A673 (cell line): ENCODE measurements around the gene CELF1. TPM values are rescaled to one million over a fixed set of nuclear protein-coding genes. Genes with fewer than 3 reads are reported as not detected.

Source experiments
- BruUV-seq: library from RNA; stranded (reverse); fragments of 400-500 nt; replicated peaks from 2 replicates; lab custom pipeline; 2021; lab: Mats Ljungman, UMichigan
- CTCF ChIA-PET: fragments of 300-600 bp; sonication (Branson Sonifier 250); formaldehyde crosslinking; loops from one replicate; lab custom pipeline; 2022; ENCODE audit warnings: antibody characterized with exemption; lab: Charles Lee
- POLR2A ChIA-PET: fragments of 300-600 bp; sonication (Branson Sonifier 250); formaldehyde crosslinking; loops from one replicate; lab custom pipeline; 2022; ENCODE audit warnings: antibody characterized with exemption; ENCODE audit not compliant: low non-redundant PET; lab: Charles Lee
- DNase-seq: peaks from one replicate; pipeline ENCODE4 v3.0.0-alpha.2; 2015; ENCODE audit warnings: low spot score
- H3K27ac ChIP-seq: fragments of 200-600 bp; sonication (generic); 2 replicates; pipeline ENCODE4 v1.5.1; 2016; ENCODE audit warnings: mixed run types, low read depth, mild to moderate bottlenecking, mixed read lengths, antibody characterized with exemption, low read length; ENCODE audit not compliant: poor library complexity, severe bottlenecking
- H3K27me3 ChIP-seq: fragments of 200-600 bp; sonication (generic); replicated peaks from 2 replicates; pipeline ENCODE4 v1.6.1; 2017; ENCODE audit warnings: mixed run types, low read depth, mild to moderate bottlenecking, mixed read lengths, antibody characterized with exemption, low read length; ENCODE audit not compliant: insufficient read depth, poor library complexity
- H3K36me3 ChIP-seq: fragments of 200-600 bp; sonication (generic); 2 replicates; pipeline ENCODE4 v1.6.1; 2016; ENCODE audit warnings: mixed run types, mild to moderate bottlenecking, mixed read lengths, antibody characterized with exemption, low read length; ENCODE audit not compliant: insufficient read depth, poor library complexity, severe bottlenecking
- H3K4me1 ChIP-seq: fragments of 200-600 bp; sonication (generic); 2 replicates; pipeline ENCODE4 v1.6.1; 2017; ENCODE audit warnings: mixed run types, mild to moderate bottlenecking, mixed read lengths, antibody characterized with exemption, low read length; ENCODE audit not compliant: insufficient read depth, poor library complexity, severe bottlenecking
- H3K4me3 ChIP-seq: fragments of 200-600 bp; sonication (generic); 2 replicates; pipeline ENCODE4 v1.5.1; 2016; ENCODE audit warnings: low read depth, mixed run types, mild to moderate bottlenecking, mixed read lengths, low read length; ENCODE audit not compliant: poor library complexity, severe bottlenecking
- H3K9me3 ChIP-seq: fragments of 200-600 bp; sonication (generic); 2 replicates; pipeline ENCODE4 v1.6.1; 2016; ENCODE audit warnings: mixed run types, low read depth, mild to moderate bottlenecking, mixed read lengths, antibody characterized with exemption, low read length; ENCODE audit not compliant: poor library complexity, severe bottlenecking
- CTCF ChIP-seq: fragments of 300-800, 200-600 bp; sonication (generic); conservative IDR thresholded peaks from 2 replicates; pipeline ENCODE4 v1.5.1; 2017; ENCODE audit warnings: low read depth, mild to moderate bottlenecking, antibody characterized with exemption, low read length, moderate library complexity, mixed read lengths
- EZH2 ChIP-seq: fragments of 200-600 bp; sonication (generic); IDR thresholded peaks from 2 replicates; pipeline ENCODE4 v1.6.1; 2017; ENCODE audit warnings: borderline replicate concordance, low read depth, mild to moderate bottlenecking, mixed read lengths, antibody characterized with exemption, low read length; ENCODE audit not compliant: poor library complexity, severe bottlenecking
- intact Hi-C: fragments of 100-400 bp; cut with micrococcal nuclease; formaldehyde crosslinking; loops from one replicate; pipeline ENCODE4 v1.10.0; 2022; ENCODE audit not compliant: unreplicated experiment
- total RNA-seq: library from RNA; stranded (reverse); gene quantifications from 2 replicates; pipeline ENCODE4 v1.2.3, GENCODE V29; 2021

The CELF1 gene
- total RNA-seq, 1 experiment from 2014 or later, result 257 TPM

GRCh38 chr11:47418454-47419259 lies 134.3 kb downstream of the CELF1 start:
- H3K27me3 ChIP-seq, result no peaks in the 10 kb centered on the region
- H3K36me3 ChIP-seq, result peaks cover 97% of the 10 kb centered on the region
- TF ChIP-seq EZH2 (no peak), CTCF (no peak)
- peaks cover 14% of the 10 kb centered on the region for H3K4me1 ChIP-seq
- no peaks in the 10 kb centered on the region for H3K9me3 ChIP-seq
- intact Hi-C loops, result no loop called here
- CTCF ChIA-PET, result interaction anchor here (0.5 kb wide), 1 partner anchor 17 kb away, joined by 5 read pairs; no protein-coding TSS in a partner anchor
- no peak overlapping the region for H3K27ac ChIP-seq
- BruUV-seq, result no TSS peak
- DNase-seq, result no peak
- H3K4me3 ChIP-seq, result no peak overlapping the region
- POLR2A ChIA-PET, result no interaction called here

- H3K27ac ChIP-seq, result peak overlapping the region; percentile 35
- TF ChIP-seq EZH2, result no peak
- no peak for TF ChIP-seq CTCF
- H3K4me1 ChIP-seq, result peaks cover 14% of the 10 kb centered on the region
- DNase-seq, result no peak
- no TSS peak for BruUV-seq
- CTCF ChIA-PET, result no interaction called here
- no peak overlapping the region for H3K4me3 ChIP-seq
- H3K36me3 ChIP-seq, result peaks cover 92% of the 10 kb centered on the region
- POLR2A ChIA-PET, result interaction anchor here (0.7 kb wide), 1 partner anchor 101 kb away, joined by 3 read pairs; no protein-coding TSS in a partner anchor
- intact Hi-C loops, result no loop called here
- no peaks in the 10 kb centered on the region for H3K27me3 ChIP-seq
- H3K9me3 ChIP-seq, result no peaks in the 10 kb centered on the region
Measured at GRCh38 chr11:47417712-47418111, 135.2 kb downstream of the CELF1 start.

- TF ChIP-seq EZH2 (no peak), CTCF (no peak)
- Histone ChIP-seq H3K9me3 (no peaks in the 10 kb centered on the region), H3K36me3 (peaks cover 88% of the 10 kb centered on the region), H3K27me3 (no peaks in the 10 kb centered on the region), H3K4me3 (no peak overlapping the region), H3K27ac (peak overlapping the region; percentile 76), H3K4me1 (peaks cover 14% of the 10 kb centered on the region)
- ChIA-PET POLR2A (interaction anchor here (0.5 to 0.6 kb wide), 2 partner anchors 75 to 442 kb away, joined by 5 read pairs; no protein-coding TSS in a partner anchor), CTCF (interaction anchor here (0.5 kb wide), 1 partner anchor 38 kb away, joined by 4 read pairs; no protein-coding TSS in a partner anchor)
- intact Hi-C loops, result no loop called here
- no TSS peak for BruUV-seq
- peak; percentile 96 for DNase-seq
Measured at GRCh38 chr11:47415949-47416472, 136.9 kb downstream of the CELF1 start.

Other genes starting within 250 kb of the CELF1 start
- gene MYBPC3, start 200.4 kb downstream of the CELF1 start, total RNA-seq, result not detected in 2 replicates
- gene SPI1, start 174.6 kb downstream of the CELF1 start, total RNA-seq, result not detected in 2 replicates
- 53.3 and 64.2 TPM in 2 replicates for gene SLC39A13, start 144.5 kb downstream of the CELF1 start, total RNA-seq
- 665 and 701 TPM in 2 replicates for gene PSMC3, start 126.7 kb downstream of the CELF1 start, total RNA-seq
- gene RAPSN, start 104.0 kb downstream of the CELF1 start, total RNA-seq, result 1.0 TPM in 2 replicates
- gene PTPMT1, start 12.5 kb upstream of the CELF1 start, total RNA-seq, result 68.1 and 74.3 TPM in 2 replicates
- gene KBTBD4, start 25.8 kb upstream of the CELF1 start, total RNA-seq, result 42.8 and 44.0 TPM in 2 replicates
- gene NDUFS3, start 25.9 kb upstream of the CELF1 start, total RNA-seq, result 412 and 444 TPM in 2 replicates
- 0.28 and 0.62 TPM in 2 replicates for gene FAM180B, start 33.5 kb upstream of the CELF1 start, total RNA-seq
- gene C1QTNF4, start 41.3 kb upstream of the CELF1 start, total RNA-seq, result 0.31 and 0.41 TPM in 2 replicates
- 367 and 382 TPM in 2 replicates for gene MTCH2, start 89.4 kb upstream of the CELF1 start, total RNA-seq
- gene AGBL2, start 162.2 kb upstream of the CELF1 start, total RNA-seq, result 6.5 and 8.2 TPM in 2 replicates
- gene FNBP4, start 214.2 kb upstream of the CELF1 start, total RNA-seq, result 297 and 309 TPM in 2 replicates